GM12874 (cell line): ENCODE data around the gene MARCHF4.

ENCODE experiments used
- CTCF ChIP-seq: IDR thresholded peaks from 2 replicates; pipeline ENCODE4 v1.5.1; 2011; ENCODE audit warnings: low read depth, mild to moderate bottlenecking, control low read depth, low read length, moderate library complexity; ENCODE audit not compliant: insufficient read depth

The MARCHF4 gene

GRCh38 chr2:216413882-216414281, 41.6 kb upstream of the MARCHF4 start:
- no peak for TF ChIP-seq CTCF

- TF ChIP-seq CTCF: no peak
Observed at GRCh38 chr2:216412022-216412999, 40.0 kb upstream of the MARCHF4 start, which contains the start of gene SMARCAL1. Gene SMARCAL1, plus strand, starts transcription at chr2:216412484. Its CDS starts 2,221 bp downstream, at chr2:216414705.

GRCh38 chr2:216410550-216410949, 38.3 kb upstream of the MARCHF4 start:
- TF ChIP-seq CTCF: no peak

- TF ChIP-seq CTCF: no peak
Observed at GRCh38 chr2:216408426-216409290, 36.4 kb upstream of the MARCHF4 start.

GRCh38 chr2:216406826-216407225, 34.5 kb upstream of the MARCHF4 start:
- no peak for TF ChIP-seq CTCF

GRCh38 chr2:216405588-216405987, 33.3 kb upstream of the MARCHF4 start:
- TF ChIP-seq CTCF: no peak
